ENCODE results near the gene OR5J2.
"Not testable (repeated sequence)": the region's sequence is repeated elsewhere in the genome, so short reads cannot be mapped to it uniquely, and the experiment has no call there.

OR5J2 gene

DNA sequence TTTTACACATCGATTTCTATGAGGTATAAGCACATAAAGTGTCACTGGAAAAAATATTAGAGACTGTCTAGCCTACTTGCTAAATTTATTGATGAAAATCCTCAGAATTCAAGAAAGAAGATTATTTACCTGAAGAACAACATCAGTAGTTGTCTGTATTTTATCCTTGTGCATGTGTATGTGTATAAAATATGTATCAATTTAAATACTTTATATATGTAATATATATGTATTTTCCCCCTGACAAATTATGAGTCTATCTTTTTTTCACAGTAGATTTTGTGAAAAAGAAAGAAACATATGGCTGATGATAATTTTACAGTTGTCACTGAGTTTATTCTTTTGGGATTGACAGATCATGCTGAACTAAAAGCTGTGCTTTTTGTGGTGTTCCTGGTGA lies at the start of gene OR5J2:
Gene OR5J2, plus strand, starts transcription at position 301 of the 400 bp plus-strand sequence. Its CDS starts 0 bp downstream, at position 301.
- no peak for DNase-seq (ENCODE audit: low read depth, low spot score)

GRCh38 chr11:56140151-56140661 lies 36.2 kb upstream of the OR5J2 start, which contains the start of gene OR8J3:
TSS of gene OR8J3 (minus strand) at chr11:56140201. CDS start at chr11:56137718, 2,483 bp downstream.
- no peak for DNase-seq (ENCODE audit: low read depth, low spot score)

DNA sequence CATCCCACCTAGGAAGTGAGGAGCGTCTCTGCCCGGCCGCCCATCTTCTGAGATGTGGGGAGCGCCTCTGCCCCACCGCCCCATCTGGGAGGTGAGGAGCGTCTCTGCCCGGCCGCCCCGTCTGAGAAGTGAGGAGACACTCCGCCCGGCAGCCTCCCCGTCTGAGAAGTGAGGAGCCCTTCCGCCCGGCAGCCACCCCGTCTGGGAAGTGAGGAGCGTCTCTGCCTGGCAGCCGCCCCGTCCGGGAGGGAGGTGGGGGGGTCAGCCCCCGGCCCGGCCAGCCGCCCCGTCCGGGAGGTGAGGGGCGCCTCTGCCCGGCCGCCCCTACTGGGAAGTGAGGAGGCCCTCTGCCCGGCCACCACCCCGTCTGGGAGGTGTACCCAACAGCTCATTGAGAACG lies 32.7 kb upstream of the OR5J2 start:
- not testable (repeated sequence) for DNase-seq (ENCODE audit: low read depth, low spot score)

GRCh38 chr11:56151376-56151775 lies 25.0 kb upstream of the OR5J2 start:
- no peak for DNase-seq (ENCODE audit: low read depth, low spot score)

GRCh38 chr11:56152333-56152732 lies 24.1 kb upstream of the OR5J2 start:
- no peak for DNase-seq (ENCODE audit: low read depth, low spot score)

GRCh38 chr11:56160217-56160616 lies 16.2 kb upstream of the OR5J2 start, which contains the start of gene OR8K5:
TSS of gene OR8K5 (minus strand) at chr11:56160317. CDS start at chr11:56160317, 0 bp downstream.
- DNase-seq (ENCODE audit: low read depth, low spot score), result no peak

DNA sequence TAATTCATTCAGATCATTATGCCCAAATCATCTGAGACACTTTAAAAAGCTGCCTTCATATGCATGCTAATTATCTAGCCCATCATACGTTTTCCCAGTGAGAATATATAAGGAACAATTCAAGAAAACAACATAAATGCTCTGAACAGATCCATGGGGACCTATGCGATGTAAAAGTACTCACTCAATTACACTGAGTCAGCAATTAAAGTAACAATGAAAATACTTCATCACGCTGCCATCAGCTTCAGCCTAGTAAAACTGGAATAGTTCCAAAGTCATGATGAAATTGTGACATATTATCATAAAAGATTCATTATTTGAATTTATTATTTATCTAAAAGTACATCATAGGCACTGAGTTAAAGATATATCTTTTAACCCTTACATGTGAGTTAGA lies 12.6 kb upstream of the OR5J2 start:
- DNase-seq (ENCODE audit: low read depth, low spot score), result no peak

- no peak for DNase-seq (ENCODE audit: low read depth, low spot score)
Observed at GRCh38 chr11:56172256-56172830, 4.1 kb upstream of the OR5J2 start.

DNA sequence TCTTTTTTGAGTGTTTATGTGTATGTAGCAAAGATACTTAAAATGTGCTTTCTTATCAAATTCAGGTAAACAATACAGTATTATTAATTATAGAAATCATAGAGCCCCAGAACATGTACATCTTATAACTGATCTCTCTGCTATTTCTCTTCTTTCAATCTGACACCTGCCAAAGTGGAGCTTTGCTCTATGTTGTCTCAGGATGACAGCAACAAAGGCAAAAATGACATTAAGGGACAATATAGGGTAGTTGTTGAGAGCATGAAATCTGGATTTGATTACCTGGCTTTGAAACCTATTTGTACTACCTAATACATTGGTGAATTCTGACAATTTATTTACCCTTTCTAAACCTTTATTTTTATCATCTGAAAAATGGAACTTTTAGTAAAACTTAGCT lies 7.0 kb downstream of the OR5J2 start:
- DNase-seq (ENCODE audit: low read depth, low spot score), result no peak

- no peak for DNase-seq (ENCODE audit: low read depth, low spot score)
Observed at GRCh38 chr11:56188602-56189001, 12.2 kb downstream of the OR5J2 start.

DNA sequence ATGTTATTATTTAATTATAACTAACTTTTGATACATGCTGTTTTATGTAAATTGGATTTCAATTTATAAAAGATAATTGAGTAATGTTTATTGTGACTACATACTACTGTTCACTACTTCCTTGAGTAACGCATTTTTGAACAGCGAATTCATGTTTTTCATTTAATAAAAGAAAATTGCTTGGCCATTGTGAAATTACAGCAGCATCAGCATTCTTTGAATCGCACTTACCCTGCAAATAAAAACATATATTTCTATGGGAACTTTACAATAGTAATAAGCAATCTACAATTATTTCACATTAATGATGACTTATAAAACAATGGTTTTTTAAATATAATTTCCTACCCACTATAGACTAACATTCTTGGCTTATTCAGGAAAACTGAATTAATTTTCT lies 20.3 kb downstream of the OR5J2 start:
- no peak for DNase-seq (ENCODE audit: low read depth, low spot score)

DNA sequence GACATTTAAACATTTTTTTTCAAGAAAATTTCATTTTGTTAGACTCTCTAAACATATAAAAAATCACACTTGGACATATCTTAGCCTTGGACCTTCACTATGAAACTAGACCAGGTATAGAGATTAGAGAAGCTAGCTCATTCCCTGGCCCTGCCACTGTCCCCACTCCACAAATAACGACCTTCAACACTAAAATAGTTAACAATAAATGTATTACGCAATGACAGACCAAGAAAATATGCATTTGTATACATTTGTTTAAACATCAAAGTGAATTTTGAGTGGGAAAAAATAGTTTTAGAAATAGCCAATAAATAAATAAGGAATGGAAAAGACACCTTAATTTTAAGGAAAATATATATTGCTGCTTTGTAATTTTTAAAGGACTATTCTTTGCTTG lies 20.9 kb downstream of the OR5J2 start:
- no peak for DNase-seq (ENCODE audit: low read depth, low spot score)

- no peak for DNase-seq (ENCODE audit: low read depth, low spot score)
Observed at GRCh38 chr11:56207790-56208189, 31.4 kb downstream of the OR5J2 start.

DNA sequence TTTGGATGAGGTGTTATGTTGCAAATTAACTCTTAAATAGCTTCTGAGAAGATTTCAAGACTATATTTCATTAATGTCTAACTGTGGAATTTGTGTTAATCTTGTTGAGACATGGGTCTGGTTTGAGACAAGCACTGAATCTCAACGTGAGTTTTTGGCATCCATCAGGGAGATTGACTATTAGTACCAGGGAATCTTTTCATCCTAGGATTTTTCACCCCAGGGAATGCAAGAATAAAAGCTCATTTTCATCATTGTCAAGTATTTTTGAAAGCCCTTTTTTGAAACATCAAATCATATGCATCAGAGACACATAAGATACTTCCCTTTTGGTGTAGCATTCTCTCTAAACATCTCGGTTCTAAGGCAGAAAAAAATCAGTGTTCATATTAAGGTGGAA lies 38.1 kb downstream of the OR5J2 start:
- no peak for DNase-seq (ENCODE audit: low read depth, low spot score)

DNA sequence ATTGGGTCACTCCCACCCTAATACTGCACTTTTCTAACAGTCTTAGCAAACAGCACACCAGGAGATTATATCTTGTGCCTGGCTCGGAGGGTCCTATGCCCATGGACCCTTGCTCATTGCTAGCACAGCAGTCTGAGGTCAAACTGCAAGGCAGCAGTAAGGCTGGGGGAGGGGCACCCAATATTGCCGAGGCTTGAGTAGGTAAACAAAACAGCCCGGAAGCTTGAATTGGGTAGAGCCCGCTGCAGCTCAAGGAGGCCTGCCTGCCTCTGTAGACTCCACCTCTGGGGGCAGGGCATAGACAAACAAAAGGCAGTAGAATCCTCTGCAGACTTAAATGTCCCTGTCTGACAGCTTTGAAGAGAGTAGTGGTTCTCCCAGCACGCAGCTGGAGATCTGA lies 43.3 kb downstream of the OR5J2 start:
- not testable (repeated sequence) for DNase-seq (ENCODE audit: low read depth, low spot score)
